Measurements from ENCODE around the gene CPN2.

- no peak for TF ChIP-seq CTCF (conservative IDR thresholded peaks at IDR 0.05 in 1 of 2, IDR thresholded peaks at IDR 0.05 in 1 of 2; ENCODE audit: extremely low read depth in 1 of 2, insufficient read depth in 1 of 2, low read depth in 1 of 2, low read length in 2 of 2)
- no peak for TF ChIP-seq EZH2 (IDR thresholded peaks at IDR 0.05; ENCODE audit: borderline replicate concordance, low read length)
Measured at GRCh38 chr3:194329583-194329965, 21.6 kb downstream of the CPN2 start.

All from mammary epithelial cell (primary cell).